RCC 7860 (cell line): Measurements from ENCODE around the gene COX4I1.
"Not testable (repeated sequence)": the region's sequence is repeated elsewhere in the genome, so short reads cannot be mapped to it uniquely, and the experiment has no call there.

Source experiments
- DNase-seq: peaks from one replicate; pipeline ENCODE4 v3.0.0-alpha.2; 2015; ENCODE audit warnings: low spot score
- FAIRE-seq: peaks from 2 replicates; lab custom pipeline; 2012; peaks lifted over from hg19 to GRCh38; lab: Jason Lieb, UNC

Gene COX4I1

DNA sequence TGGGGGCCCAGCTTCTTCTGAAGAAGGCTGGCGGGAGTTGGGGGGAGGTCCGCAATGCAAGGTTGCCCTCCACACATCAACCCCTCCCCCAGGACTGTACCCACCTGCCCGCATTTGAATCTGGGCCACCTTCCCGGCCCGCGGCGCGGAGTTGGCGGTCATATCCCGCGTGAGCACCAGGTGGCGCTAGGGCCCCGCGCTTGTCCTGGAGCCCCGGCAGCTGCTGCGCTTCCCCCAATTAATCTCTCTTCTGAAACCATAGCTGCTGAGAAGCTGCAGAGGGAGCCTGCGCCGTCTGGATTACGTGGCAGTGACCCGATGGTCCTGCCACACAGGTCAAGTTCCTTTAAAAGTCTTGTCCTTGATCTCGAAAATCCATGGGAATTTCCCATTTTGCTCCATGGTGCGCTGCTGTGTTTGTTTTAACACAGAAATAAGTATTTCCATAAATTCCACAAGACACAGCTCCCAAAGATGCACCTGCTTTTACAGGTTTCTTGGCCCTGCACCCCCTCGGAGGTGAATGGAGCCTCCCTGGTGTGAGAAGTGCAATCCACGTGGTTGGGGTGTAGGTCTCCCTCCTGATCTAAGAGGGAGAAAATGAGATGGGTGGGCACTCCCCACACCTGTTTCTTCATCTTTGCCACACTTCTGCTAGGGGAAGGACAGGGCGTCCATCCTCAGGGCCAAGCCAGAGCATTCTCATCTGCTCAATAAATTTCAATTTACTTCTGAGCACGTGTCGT lies 22.1 kb downstream of the COX4I1 start:
- DNase-seq: peak; percentile 65
- no peak for FAIRE-seq

DNA sequence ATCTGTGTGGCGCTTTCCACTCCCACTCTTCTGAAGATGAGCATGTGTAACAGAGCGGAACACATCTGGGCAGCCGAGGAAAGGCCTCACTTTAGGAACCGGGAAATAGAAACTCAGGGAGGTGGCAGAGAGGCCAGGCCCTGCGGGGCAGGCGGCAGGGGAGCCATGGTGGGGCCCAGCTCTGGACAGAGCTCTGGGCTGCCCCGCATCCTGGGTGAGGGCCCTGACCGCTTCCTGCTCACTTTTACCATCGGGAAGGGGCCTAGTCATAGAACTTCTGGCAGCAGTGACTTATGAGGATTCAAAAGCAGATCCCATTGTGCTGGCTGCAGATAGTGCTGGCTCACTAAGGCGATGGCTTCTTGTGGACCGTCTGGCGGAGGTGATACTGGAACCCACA lies 22.6 kb downstream of the COX4I1 start:
- no peak for FAIRE-seq

DNA sequence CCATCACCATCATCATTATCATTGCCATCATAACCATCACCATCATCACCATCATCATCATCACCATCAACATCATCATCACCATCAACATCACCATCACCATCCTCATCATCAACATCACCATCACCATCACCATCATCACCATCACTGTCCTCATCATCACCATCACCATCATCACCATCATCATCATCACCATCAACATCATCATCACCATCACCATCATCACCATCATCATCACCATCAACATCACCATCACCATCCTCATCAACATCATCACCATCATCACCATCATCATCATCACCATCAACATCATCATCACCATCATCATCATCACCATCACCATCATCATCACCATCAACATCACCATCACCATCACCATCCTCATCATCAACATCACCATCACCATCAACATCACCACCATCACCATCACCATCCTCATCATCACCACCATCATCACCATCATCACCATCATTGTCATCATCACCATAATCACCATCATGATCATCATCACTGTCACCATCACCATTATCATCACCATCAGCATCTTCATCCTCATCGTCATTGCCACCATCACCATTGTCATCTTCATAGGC lies 23.9 kb downstream of the COX4I1 start:
- FAIRE-seq (no peak), DNase-seq (no peak)

More for the DNA sequence above, 22.6 kb downstream of the COX4I1 start:
- DNase-seq: no peak

DNA sequence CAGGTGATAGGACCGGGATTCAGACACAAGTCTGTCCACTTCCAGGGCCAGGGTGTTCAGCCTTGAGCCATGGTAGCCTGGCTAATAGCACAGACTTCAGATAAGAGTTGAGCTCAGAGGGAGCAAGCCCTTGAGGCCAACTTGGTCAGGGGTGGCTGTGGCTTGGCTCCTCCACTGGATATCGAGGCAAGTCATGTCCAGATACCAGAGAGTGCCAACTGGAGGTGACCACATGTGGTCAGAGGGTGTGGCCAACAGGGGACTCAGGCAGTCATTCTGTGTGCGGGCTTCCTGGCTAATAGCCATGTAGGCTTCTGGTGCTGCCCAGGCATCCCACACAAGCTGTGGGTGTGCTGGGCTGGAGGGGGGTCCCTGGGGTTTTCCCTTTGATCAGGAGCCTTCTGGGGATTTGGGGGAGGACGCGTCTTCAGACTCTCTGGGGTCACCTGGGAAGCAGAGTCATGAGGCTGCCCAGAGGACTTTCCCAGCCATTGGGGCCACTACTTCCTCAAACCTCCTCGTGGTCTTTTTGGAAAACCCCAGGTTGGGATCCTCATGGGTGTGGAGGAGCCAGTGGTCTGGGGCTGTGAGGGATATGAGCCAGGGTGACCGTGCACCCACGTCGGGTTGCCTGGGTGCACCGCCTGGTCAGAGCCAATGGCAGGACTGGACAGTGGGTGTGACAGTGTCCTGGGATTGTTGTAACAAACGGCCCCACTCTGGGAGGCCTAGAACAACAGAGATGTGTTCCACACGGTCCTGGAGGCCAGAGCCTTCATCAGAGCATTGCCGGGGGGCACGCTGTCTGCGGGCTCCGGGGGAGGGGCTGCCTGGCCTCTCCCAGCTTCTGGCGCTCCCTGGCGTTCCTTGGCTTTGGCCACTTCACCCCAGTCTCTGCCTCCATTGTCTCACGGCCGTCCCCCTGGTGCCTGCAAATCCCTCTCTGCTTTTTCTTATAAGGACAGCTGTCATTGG lies 25.0 kb downstream of the COX4I1 start:
- DNase-seq (no peak), FAIRE-seq (no peak)

DNA sequence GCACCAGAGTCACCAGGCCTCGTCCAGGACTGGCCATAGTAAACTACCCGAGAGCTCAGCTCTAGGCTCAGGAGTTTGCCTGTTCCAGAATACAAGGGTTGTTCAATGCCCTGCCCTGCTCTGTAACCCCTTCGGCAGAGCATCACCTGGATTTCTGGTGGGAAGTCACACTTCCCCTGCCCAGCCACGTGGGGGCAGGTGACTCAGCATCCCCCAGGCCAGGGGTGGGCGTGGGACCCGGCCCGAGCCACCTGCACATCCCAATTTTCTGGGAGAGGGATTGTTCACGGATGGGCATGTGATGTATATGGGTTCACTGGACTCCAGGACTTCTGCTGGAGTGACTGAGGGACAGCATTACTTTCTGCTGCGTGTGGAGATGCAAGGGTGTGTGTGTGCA lies 25.8 kb downstream of the COX4I1 start:
- FAIRE-seq: no peak
- DNase-seq: no peak

DNA sequence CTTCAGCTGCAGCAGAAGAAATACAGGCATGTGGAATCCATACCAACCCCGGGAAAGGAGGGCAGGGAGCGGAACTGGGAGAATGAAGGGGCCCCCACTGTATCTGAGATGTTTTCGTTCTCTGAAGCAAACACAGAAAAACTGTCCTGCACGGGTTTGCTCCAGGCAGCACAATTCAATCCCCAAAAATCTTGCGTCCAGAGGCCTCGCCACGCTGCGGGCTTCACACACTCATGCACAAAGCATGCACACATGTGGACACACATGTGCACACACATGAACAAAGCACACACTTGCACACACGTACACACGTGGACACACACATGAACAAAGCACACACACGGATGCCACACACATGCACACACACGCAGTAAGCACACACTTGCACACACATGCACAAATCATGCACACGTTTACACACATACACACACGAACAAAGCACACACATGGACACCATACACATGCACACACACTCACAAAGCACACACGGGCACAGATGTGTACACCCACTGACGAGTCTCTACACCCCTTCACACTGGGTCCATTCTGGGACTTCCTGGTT lies 27.3 kb downstream of the COX4I1 start:
- FAIRE-seq: no peak
- no peak for DNase-seq

DNA sequence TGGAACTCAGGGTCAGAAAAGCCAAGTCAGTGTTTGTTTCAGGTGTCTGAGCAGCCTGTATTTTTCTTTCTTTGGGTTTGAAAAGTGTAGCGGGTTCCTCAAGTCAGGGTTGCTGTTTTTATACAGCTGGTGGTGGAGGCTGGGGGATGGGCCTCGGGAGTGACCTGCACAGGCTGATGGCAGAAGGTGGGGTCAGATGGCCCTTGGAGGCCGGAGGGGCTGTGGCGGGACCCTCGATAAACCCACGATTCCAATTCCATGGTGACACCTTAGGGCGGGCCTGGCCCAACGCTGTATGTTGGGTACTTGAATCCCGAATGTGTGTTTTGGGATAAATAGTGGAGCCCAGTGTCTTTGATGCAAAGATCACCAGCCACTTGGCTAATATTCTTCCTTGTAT lies 28.7 kb downstream of the COX4I1 start:
- FAIRE-seq (no peak), DNase-seq (no peak)

DNA sequence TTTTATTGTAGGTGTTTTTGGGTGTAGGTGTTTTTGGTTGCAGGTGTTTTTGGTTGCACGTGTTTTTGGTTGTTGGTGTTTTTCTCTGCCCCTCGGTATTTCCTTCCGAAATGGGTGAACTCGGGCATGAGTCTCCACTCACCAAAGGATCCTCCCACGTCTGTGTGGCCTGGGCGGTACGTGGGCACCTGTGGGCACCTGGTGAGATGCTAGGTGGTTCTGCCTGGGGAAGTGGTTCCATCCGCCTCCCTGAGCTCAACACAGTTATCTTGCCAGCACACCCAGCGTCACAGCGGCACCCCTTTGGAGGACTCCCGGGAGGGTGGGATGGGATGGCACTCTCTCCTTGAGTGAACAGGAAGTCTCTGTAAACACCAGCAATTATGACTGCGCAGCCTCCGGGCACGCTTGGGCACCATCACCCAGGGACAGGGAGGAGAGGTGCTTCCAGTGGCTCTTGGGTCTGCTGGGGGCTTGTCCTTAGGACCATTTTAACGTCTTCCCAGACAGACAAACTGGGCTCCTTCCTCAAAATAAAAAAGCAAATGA lies 29.8 kb downstream of the COX4I1 start:
- no peak for FAIRE-seq
- no peak for DNase-seq

DNA sequence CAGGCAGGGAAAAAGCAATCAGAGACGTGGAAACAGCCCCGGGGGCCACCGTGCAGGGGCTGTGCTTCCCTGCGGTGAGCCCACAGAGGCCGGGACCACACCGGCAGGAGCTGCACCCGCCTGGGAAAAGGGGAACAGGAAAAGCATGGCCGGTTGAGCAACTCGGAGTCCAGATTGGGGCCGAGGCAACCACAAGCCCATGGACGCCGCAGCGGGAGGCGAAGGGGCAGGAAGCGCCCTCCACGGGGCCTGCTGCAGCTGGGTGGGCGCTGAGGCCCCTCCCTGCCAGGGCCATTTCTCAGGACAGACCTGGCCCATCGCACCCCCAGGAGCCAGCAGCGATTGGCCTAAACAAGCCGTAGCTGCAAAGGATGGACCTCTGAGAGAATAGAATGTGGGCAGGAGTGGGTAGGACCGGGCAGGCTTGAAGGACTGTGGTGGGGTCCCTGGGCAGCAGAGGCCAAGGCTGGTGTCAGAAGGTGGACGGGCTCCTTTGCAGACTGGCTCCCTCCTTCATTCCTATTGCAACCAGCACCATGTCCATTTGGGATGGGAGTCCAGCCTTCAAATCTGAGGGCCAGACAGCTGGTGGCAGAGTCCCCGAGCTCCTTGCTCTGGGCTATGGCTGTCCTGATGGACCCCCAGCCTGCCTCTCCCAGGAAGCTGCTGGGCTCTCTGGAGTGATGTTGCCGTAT lies 30.4 kb downstream of the COX4I1 start:
- no peak for FAIRE-seq
- no peak for DNase-seq

DNA sequence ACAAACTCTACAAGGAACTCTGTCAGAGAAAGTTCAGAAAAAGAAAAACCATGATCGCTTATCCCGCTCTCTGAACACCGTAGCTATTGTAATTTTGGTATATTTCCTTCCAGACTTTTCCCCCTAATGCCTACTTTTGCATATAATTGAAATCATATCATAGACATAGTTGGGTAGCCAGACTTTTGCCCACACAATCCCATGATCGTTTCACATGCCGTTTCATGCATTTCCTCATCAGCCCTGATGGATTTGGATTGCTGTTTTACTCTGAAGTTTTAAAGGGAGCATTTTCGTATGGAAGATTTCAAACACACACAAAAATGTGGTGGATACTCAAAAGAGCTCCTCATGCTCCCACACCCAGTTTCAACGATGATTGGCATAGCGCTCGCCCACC lies 31.3 kb downstream of the COX4I1 start:
- DNase-seq (no peak), FAIRE-seq (no peak)

DNA sequence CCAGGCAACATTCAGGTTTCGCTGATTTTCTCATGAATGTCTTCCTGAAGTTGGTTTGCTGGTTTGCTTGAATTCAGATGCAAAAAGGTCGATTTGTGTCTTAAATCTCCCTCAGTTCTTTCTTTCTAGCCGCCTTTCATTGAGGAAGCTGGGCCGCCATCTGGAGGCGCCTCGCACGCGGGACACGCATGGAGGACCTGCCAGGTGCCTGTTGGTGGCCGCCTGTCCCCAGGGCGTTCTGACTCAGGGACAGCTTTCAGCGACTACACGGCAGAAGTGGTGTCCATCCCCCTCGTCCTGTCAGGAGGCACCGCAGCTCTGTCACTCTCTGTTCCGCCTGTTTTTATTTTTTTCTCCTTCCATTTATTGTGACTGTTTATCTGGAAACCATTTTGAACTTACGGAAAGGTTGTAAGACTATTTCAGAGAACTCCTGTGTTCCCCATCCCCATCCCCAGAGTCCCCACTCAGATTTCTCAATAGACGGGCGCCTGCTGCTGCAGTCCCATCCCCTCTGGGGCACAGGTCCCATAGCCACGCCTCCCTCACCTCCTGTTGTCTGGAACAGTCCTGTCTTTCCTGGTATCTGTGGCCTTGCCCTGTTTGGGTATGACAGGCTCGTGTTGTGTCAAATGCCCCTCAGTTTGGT lies 33.2 kb downstream of the COX4I1 start:
- DNase-seq: no peak
- no peak for FAIRE-seq

DNA sequence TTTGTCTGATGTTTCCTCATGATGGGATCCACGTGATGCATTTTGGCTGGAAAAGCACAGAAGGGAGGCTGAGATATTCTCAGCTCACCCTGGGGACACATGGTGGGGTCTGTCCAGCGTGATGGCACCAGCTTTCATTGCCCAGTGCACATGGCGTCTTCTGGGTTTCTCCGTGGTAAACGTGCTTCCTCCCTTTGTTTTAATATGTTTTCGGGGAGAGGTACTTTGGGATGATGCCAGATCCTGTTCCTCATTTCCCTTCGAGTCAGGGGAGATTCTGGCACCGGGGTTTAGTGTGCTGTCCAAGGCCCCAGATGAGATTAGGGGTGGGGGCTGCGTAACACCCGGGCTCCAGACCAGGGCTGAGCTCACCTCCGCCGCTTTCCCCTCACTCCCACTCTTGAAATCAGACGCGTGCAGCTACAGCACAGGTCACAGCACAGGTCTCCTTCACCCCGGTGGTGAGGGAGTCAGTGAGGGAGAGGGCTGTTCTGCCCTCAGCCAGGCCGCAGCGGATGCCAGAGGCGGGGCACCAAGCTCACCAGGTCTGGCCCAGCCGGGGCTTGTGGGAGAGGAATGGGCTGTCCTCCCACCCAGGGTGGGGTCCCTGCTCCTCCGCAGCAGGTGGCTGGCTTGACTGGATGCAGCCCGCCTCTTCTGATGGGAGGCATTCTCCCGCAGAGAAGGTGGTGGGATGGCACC lies 33.9 kb downstream of the COX4I1 start:
- DNase-seq: no peak
- FAIRE-seq: no peak

DNA sequence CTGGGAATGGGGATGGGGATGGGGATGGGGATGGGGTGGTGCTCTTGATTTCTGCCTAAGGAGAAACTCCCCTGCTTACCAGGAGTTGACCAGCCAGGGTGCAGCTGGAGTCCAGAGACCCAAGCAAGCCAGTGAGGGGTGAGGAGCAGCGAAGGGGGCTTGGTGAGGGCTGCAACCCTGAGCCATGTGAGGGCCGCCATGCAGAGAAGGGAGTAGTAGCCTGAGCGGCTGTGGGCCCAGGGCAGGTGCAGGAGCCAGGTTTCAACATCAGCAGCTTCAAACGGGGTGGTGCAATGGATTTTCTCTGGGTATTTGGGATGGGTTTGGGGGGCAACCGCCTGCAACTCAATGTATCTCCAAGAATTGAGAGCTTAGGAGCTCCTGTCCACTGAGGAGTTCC lies 35.2 kb downstream of the COX4I1 start:
- FAIRE-seq (no peak), DNase-seq (no peak)

DNA sequence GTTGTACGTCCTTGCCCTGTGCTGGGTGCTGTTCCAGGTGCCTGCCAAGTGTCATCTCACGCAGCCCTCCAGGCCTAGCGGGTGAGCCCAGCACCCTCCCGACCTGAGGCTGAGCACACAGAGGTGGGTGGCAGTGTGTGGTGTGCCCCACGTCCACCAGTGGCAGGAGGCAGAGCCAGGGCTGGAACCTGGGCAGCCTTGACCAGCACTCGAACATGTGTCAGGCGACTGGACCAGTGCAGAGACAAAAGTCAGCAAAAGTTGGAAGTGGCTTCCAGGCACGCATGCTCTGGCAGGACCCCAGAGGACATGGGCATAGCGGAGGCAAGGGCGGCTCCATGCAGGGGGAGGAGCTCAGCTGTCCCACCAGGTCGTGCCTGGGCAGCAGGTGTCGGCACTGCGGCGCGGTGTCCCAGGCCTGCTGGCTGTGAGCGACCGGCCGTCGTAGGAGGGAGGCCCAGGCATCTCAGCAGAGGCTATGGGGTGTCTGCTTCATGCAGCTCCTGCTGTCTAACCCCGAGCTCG lies 35.8 kb downstream of the COX4I1 start:
- DNase-seq (no peak), FAIRE-seq (no peak)

DNA sequence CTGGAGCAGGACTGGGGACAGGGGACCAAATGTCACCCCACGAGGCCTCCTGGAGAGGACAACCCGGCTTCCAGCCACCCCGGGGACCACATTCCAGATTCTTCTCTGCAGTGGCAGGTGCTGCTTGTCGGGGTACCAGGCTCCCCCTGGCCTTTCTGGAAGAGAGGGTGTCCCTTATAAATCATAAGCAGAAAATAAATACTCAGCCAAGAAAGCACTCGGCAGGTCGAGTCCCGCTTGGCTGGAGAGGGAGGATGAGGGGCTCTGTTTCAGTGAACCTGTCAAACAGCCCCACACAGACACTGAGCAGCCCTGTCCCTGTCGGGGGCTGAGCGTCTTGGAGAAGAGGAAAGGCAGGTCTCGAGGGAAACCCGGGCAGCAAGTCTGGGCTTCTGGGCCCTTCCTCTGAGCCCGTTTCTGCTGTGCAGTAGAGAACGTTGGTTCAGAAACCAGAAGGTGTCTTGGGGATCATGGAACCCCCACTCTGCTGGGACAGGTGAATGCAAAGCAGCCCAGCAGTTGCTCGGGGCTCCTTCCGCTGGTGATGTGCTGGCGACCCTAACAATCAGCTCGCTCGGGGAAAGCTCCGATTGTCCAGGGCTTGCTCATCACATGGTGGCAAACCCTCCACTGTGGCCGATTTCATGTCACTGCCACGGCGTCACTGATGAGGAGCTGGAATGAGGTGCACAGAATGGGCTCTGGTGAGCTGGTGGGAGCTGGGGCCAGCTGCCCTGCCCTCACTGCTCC lies 36.6 kb downstream of the COX4I1 start:
- FAIRE-seq (no peak), DNase-seq (no peak)

DNA sequence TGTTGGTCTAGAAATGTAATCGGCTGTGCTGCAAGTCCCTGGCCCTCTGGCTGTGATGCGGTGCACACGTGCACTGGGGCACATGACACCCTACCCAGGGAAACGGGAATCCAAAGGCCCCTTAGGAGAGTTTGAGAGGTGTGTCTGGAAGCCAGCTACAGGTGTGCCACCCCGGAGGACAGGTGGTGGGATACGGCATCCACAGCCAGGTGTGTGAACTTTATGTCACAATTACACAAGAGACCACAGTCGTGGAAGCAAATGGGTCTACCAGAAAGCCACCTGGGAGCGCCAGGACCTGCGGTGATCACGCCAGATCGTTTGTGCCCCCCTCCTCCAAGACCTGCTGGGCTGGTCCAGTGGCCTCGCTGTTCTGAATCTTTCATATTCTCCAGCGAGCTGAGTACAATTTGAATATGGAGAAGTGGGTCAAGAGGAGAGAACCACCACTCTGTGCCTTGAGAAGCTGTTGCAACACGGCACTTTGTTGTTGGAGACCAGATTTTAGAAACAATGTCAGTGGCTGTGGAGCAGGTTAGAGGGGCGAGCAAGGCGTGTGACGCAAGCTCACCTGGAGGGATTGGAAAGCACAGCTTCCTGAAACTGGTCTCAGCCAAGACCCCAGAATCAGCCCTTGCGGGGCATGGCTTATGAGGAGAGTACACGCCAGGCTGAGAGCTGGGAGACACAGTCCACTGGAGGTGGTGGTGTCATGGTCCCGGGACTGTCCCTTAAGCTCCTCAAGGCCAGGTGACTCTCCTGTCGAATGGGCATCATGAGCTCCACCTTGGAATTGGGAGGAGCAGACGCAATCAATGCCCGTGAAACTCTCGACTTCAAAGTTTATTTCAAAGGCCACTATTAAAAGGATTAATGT lies 37.4 kb downstream of the COX4I1 start:
- DNase-seq (no peak), FAIRE-seq (no peak)

DNA sequence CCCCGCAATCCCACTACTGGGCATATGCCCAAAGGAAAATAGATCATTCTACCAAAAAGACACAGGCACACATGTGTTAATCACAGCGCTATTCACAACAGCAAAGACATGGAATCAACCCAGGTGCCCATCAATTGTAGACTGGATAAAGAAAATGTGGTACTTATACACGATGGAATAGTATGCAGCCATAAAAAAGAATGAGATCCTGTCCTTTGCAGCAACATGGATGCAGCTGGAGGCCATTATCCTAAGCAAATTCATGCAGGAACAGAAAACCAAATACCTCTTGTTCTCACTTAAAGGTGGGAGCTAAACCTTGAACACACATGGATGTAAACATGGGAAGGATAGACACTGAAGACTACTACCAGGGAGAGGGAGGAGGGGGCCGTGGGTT lies 38.2 kb downstream of the COX4I1 start:
- DNase-seq, FAIRE-seq: not testable (repeated sequence)
